HCT116 (cell line): ENCODE measurements around the gene WSCD2.

Experiments used
- EGR1 ChIP-seq: IDR thresholded peaks from 2 replicates; pipeline ENCODE4 v1.6.1; 2012; ENCODE audit warnings: low read depth
- EZH2phosphoT487 ChIP-seq: fragments of 200-600 bp; IDR thresholded peaks from 2 replicates; pipeline ENCODE4 v1.6.1; 2018; ENCODE audit warnings: antibody characterized with exemption, borderline replicate concordance
- POLR2A ChIP-seq: IDR thresholded peaks from 2 replicates; pipeline ENCODE4 v1.7.0; 2011; ENCODE audit warnings: borderline replicate concordance; ENCODE audit not compliant: insufficient read depth, insufficient read length; ENCODE audit errors: extremely low read depth
- POLR2AphosphoS5 ChIP-seq: IDR thresholded peaks from 2 replicates; pipeline ENCODE4 v1.6.1; 2011; ENCODE audit warnings: mild to moderate bottlenecking, low read depth, low read length, moderate library complexity
- SIN3A ChIP-seq: IDR thresholded peaks from 2 replicates; pipeline ENCODE4 v1.6.1; 2012; ENCODE audit warnings: low read depth
- SRF ChIP-seq: IDR thresholded peaks from 2 replicates; pipeline ENCODE4 v1.6.1; 2012; ENCODE audit warnings: low read depth
- ZFX ChIP-seq: fragments of 450-650 bp; IDR thresholded peaks from 2 replicates; pipeline ENCODE4 v1.6.1; 2017
- ZNF274 ChIP-seq: fragments of 200-500 bp; sonication (Bioruptor generic); IDR thresholded peaks from 2 replicates; pipeline ENCODE4 v1.6.1; 2014; ENCODE audit warnings: mild to moderate bottlenecking, low read depth, low read length, inconsistent platforms
- TF ChIP-seq, protein P1 (sequence below), 3 experiments: fragments of 200-600 bp in 1 of 3; sonication (generic) in 1 of 3; IDR thresholded peaks in 2 of 3; conservative IDR thresholded peaks in 1 of 3; 2 replicates each; pipeline ENCODE4 v1.5.1; 2012 to 2017; ENCODE audit warnings: low read depth in 2 of 3, low read length in 2 of 3, antibody characterized with exemption in 1 of 3, borderline replicate concordance in 1 of 3, control low read depth in 1 of 3, mild to moderate bottlenecking in 1 of 3, mixed read lengths in 1 of 3, mixed run types in 1 of 3, moderate library complexity in 1 of 3; ENCODE audit not compliant: insufficient read depth in 1 of 3
- TF ChIP-seq, protein P2 (sequence below): IDR thresholded peaks from 2 replicates; pipeline ENCODE4 v1.6.1; 2012; ENCODE audit warnings: low read depth
- TF ChIP-seq, protein P3 (sequence below): IDR thresholded peaks from 2 replicates; pipeline ENCODE4 v1.6.1; 2012

DNA sequence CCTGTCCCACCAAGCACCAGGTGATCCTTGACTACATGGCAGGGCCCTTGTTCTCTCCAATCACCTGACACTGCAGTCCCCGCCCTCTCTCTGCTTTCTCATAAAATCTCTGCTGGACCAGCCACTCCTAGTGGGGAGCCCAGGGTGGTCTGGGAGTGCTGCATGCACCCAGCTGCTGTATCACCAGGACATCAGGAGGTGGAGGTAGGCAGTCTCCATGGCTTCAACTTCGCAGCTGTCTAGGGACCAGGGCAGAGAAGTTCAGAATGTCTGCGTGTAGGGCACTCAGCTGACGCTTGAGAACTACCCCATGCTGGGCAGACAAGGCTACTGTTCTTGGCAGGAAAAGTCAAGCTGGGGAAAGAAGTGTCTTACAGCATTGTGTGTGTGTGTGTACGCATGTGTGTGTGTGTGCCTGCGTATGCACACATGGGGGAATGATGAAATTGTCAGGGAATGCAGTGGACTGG is 2.6 kb downstream of the WSCD2 start:
- TF ChIP-seq POLR2AphosphoS5 (no peak), SIN3A (no peak), POLR2A (no peak), ZNF274 (no peak), EZH2phosphoT487 (no peak), ZFX (no peak), EGR1 (no peak), SRF (no peak)
- TF ChIP-seq, protein P1, sequence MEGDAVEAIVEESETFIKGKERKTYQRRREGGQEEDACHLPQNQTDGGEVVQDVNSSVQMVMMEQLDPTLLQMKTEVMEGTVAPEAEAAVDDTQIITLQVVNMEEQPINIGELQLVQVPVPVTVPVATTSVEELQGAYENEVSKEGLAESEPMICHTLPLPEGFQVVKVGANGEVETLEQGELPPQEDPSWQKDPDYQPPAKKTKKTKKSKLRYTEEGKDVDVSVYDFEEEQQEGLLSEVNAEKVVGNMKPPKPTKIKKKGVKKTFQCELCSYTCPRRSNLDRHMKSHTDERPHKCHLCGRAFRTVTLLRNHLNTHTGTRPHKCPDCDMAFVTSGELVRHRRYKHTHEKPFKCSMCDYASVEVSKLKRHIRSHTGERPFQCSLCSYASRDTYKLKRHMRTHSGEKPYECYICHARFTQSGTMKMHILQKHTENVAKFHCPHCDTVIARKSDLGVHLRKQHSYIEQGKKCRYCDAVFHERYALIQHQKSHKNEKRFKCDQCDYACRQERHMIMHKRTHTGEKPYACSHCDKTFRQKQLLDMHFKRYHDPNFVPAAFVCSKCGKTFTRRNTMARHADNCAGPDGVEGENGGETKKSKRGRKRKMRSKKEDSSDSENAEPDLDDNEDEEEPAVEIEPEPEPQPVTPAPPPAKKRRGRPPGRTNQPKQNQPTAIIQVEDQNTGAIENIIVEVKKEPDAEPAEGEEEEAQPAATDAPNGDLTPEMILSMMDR (IDR thresholded peaks at IDR 0.05 in 2 of 3, conservative IDR thresholded peaks at IDR 0.05 in 1 of 3; ENCODE audit: borderline replicate concordance in 1 of 3, insufficient read depth in 1 of 3, low read depth in 2 of 3, low read length in 2 of 3): no peak
- TF ChIP-seq, protein P2, sequence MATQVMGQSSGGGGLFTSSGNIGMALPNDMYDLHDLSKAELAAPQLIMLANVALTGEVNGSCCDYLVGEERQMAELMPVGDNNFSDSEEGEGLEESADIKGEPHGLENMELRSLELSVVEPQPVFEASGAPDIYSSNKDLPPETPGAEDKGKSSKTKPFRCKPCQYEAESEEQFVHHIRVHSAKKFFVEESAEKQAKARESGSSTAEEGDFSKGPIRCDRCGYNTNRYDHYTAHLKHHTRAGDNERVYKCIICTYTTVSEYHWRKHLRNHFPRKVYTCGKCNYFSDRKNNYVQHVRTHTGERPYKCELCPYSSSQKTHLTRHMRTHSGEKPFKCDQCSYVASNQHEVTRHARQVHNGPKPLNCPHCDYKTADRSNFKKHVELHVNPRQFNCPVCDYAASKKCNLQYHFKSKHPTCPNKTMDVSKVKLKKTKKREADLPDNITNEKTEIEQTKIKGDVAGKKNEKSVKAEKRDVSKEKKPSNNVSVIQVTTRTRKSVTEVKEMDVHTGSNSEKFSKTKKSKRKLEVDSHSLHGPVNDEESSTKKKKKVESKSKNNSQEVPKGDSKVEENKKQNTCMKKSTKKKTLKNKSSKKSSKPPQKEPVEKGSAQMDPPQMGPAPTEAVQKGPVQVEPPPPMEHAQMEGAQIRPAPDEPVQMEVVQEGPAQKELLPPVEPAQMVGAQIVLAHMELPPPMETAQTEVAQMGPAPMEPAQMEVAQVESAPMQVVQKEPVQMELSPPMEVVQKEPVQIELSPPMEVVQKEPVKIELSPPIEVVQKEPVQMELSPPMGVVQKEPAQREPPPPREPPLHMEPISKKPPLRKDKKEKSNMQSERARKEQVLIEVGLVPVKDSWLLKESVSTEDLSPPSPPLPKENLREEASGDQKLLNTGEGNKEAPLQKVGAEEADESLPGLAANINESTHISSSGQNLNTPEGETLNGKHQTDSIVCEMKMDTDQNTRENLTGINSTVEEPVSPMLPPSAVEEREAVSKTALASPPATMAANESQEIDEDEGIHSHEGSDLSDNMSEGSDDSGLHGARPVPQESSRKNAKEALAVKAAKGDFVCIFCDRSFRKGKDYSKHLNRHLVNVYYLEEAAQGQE: no peak
- TF ChIP-seq, protein P3, sequence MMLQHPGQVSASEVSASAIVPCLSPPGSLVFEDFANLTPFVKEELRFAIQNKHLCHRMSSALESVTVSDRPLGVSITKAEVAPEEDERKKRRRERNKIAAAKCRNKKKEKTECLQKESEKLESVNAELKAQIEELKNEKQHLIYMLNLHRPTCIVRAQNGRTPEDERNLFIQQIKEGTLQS: no peak
